Stimulated activated CD8-positive, alpha-beta memory T cell treated with anti-CD3 and anti-CD28 coated beads, Interleukin-2, amount 100 ng/mL, for 48 hours (primary cell): ENCODE data around the gene ERVW-1.

Source experiments
- DNase-seq, 2 donors: peaks; one replicate each; pipeline ENCODE4 v3.0.0-alpha.2; 2020; ENCODE audit warnings: low read depth in 2 of 2

Gene ERVW-1

DNA sequence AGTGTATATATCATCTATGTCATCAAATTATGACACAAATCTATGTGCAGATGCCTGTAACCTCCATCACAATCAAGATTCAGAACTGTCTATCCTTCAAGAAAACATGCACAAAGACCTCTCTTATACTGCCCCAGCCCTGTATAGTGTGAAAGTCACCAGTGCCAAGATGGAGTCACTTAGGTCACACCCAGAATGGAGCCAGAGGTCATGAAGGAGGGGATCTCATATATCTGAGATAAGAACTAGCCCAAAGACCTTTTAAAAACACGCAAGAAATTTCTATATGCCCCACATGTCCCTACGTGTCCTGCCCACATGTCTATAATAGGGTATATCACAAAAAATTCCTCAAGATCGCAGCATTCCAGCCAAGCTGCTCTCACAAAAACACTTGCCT is 50.6 kb downstream of the ERVW-1 start:
- DNase-seq = no peak

DNA sequence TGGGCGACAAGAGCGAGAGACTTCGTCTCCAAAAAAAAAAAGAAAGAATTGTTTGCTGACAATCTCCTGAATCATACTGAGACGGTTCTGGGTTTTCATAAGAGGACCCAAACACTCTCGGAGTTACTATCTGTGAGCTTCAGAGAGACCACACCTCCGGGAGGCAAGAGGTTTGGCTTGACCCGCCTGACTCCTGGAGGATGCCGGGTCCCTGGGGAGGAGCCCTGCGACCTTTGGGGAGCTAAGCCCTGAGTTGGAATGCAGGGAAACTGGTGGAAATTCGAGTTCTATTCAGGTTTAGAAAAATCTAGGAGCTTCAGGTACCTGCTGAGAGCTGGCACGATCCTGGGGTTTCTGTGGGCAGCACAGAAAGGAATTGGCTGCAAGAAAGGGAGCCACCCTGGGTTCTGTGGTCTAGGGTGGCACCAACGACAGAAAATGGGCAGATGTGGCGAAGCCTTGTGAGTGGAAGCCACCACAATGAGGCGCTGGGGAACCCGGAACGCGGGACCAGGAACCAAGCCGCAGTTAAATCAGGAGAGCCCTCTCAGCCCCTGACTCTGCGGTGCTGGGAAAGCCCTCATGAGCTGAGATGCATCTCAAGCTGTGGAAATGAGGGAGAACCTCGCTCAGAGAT is 52.3 kb downstream of the ERVW-1 start:
- DNase-seq = no peak

DNA sequence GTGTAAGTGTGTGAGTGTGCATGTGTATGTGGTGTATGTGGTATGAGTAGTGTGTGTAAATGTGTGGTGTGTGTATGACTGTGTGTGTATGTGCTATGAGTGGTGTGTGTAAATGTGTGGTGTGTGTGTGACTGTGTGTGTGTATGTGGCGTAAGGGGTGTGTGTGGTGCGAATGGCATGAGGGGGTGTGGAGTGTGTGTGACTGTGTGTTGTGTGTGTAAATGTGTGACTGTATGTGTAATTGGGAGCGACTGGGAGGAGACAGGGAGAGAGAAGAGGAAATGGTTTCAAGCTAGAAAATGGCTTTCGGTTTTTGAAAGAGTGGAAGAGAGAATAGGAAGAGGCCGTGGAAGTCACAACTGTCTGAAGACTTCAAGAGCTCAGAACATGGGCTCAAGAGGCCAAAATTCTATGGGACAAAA is 54.0 kb downstream of the ERVW-1 start:
- DNase-seq = no peak

DNA sequence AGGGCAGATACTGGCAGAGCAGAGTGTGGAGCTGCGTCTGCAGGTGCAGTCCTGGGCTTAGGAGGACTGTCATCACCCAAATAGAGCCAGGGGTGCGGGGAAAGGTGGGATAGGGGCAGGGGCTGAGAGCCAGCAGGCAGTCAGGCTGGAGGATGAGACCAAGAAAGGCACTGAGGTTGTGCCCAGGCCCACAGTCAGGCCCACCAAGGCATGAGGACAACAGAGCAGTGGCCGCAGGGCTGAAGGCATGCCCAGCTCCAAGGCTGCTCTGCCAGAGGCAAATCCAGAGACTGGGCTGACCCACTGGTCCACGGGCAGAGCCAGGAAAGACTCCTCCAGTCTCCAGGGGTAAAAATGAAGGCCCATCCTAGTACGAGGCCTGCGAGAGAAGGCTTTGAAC is 54.8 kb downstream of the ERVW-1 start:
- DNase-seq = no peak

DNA sequence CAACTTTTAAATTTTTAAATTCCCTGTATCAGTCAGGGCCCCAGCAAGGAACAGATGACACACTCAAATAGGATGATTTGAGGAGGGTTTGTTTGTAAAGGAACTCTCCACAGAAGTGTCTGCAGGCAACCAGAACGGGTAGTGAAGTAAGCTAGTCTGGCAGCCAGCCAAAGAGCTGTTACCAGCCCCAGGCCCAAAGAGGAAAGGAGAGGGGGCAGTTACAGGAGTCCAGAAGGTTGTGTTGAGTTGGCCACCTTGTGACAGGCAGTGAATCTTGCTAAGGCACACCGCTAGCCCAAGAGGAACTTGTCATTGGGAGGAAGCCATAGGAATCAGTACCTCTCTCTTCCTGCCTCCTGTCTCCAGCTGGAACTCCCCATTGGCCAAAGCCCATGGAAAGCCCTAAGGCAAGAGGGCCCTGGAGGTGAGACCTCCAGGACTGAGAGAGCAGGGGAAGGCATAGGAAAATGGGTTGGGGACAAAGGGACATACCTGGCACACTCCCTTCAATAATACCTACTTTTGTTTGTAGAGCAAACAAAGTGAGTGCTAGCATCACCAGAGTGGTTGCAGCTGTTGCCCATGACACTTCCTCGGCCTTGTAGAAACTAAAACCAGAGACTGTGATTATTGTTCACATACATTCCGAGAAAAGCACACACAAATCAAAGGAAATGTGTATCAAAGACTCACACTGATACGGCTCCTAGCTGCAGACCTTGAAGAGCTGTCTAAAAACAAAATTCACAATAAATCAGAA is 55.9 kb downstream of the ERVW-1 start:
- no peak for DNase-seq
